HG03103 (cell line): Measurements from ENCODE around the gene LAX1.
"Not testable (repeated sequence)": the region's sequence is repeated elsewhere in the genome, so short reads cannot be mapped to it uniquely, and the experiment has no call there.

ENCODE experiments used
- ATAC-seq: cut with Tn5 transposase; IDR thresholded peaks from one replicate; pipeline ENCODE4 v1.9.1; 2021; ENCODE audit warnings: low read depth; ENCODE audit not compliant: unreplicated experiment

The LAX1 gene

DNA sequence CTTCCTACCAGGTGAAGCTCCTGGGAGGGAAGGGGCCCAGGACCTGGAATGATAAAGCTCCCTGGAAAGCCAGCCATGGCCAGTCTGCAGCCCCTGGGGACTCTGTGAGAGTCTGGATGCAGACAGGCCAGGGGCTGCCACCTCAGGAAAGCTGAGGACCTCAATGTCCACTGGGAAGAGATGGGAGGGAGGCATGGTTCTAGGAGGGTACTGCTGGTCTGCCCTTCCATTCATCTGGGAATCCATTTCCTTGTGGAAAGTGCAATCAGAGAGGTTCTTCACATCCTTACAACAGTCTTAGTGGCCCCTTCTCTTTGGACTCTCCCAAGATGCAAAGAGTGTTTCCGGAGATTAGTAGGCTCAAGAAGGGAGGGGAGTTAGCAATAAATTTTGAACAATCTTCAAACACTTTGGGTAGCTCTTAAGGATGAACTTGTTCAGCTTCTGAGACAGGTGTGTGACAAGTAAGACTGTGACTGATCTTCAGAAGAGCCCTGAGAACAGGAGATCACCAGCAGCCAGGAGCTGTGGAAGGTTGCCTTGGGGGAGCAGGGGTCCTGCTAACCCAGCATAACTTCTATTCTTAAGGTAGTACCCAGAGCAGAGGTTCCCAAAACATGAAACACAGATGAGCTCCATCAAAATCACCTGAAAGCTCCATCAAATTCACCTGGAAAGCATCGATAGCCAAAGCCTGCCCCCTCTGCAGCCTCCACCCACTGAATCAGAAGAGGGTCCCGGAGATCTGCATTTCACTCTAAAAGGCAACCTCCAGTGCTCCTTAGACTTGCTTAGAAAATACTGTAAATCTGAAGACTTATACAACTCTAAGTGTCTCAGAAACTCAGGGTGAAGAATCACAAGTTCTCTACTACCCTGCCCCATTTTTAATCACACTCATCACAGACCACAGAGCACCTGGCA is 616 bp upstream of the LAX1 start:
- peak; percentile 16 for ATAC-seq

- no peak for ATAC-seq
Measured at GRCh38 chr1:203768256-203768655, 3.3 kb downstream of the LAX1 start.

GRCh38 chr1:203769505-203770343 is 4.7 kb downstream of the LAX1 start:
- no peak for ATAC-seq

GRCh38 chr1:203771901-203772301 is 6.9 kb downstream of the LAX1 start:
- ATAC-seq = no peak

- no peak for ATAC-seq
Measured at GRCh38 chr1:203772836-203773235, 7.9 kb downstream of the LAX1 start.

DNA sequence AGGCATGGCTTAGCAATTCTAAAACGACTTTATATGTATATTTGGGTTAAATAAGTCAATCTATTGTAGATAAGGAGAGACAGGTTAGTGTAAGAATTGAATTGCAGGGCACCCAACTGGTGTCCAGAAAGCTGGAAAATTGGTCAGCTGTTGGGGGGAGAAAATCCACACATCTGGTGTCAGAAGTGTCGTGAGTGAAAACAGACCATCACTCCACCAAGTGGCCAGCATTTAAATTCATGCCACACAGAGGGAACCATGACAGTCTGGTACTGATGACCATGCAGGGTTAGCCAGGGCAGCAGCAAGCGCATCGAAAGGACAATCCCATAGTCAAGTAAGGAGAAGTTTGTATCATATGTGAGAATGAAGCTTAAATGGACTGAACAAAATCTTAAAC is 11.7 kb downstream of the LAX1 start:
- no peak for ATAC-seq

DNA sequence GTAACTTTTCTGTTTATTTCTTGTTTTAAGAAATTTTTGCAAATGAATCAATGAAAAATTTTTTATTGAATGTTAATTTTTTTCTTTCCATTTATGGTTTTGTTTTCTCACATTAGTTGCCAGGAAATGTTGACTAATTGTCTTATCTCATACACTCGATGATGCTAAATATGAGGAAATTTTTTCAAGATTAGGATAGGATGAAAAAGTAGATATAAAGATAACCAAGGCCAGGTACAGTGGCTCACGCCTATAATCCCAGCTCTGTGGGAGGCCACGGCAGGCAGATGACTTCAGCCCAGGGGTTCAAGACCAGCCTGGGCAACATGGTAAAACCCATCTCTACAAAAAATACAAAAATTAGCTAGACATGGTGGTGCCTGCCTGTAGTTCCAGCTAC is 12.6 kb downstream of the LAX1 start:
- no peak for ATAC-seq

- ATAC-seq = no peak
Measured at GRCh38 chr1:203778146-203778545, 13.2 kb downstream of the LAX1 start.

DNA sequence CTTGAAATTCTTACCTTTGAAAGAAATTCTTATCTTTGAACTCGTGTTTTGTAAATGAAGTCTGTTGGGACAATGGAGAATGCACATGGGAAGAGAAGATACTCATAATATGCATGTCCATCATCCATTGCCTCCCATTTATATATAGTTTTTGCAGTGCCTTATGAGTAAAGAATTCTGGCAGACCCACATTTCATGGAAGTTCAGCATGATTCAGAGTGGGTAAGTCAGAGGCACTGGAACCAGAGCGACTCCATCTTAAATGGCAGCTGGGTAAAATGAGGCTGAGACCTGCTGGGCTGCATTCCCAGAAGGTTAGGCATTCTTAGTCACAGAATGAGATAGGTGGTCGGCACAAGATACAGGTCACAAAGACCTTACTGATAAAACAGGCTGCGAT is 13.8 kb downstream of the LAX1 start:
- no peak for ATAC-seq

DNA sequence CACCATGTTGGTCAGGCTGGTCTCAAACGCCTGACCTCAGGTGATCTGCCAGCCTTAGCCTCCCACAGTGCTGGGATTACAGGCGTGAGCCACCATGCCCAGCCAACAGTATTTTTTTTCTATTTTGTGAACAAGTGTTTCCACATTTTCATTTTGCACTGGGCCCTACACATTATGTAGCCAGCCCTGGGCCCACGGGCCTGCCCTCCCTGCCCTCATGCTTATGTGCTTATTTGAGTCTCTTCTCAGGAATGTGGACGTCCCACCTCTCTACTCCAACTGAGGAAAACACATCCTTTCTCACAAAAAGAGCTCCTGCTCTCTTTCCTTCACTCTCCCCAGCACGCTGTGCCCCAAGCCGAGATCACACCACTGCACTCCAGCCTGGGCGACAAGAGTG is 17.0 kb downstream of the LAX1 start:
- ATAC-seq = no peak

DNA sequence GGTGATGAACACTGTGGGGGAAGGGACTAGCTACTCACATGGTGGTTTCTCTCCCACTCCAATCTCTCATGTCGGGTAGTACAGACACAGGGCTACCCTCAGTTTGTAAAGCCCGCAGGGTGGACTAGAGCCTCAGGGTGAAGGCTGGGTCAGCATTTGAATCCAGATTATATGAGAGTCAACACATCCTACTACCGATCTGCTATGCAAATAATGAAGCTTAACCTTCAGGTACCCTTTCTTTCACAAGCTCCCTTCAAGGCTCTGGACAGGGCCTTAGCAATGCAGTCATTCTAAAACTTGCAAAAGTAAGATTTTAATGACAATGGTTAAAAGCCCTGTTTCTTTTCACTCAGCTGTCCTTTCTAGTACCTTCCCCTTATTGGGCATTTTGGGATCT is 25.0 kb downstream of the LAX1 start:
- ATAC-seq = no peak

DNA sequence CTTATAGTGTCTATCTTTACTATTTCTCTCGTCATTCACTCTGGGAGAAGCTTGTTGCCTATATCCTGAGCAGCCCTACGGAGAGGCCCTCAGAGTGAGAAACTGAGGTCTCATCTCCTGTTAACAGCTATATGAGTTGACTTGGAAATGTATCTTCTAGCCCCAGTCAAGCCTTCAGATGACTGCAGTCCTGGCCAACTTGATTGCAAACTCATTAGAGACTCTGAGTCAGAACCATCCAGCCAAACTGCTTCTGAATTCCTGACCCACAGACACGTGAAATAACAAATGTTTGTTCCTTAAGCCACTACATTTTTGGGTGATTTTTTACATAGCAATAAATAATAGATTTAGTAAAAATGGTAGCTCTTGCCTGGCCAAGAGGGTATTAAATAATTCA is 26.5 kb downstream of the LAX1 start:
- no peak for ATAC-seq

DNA sequence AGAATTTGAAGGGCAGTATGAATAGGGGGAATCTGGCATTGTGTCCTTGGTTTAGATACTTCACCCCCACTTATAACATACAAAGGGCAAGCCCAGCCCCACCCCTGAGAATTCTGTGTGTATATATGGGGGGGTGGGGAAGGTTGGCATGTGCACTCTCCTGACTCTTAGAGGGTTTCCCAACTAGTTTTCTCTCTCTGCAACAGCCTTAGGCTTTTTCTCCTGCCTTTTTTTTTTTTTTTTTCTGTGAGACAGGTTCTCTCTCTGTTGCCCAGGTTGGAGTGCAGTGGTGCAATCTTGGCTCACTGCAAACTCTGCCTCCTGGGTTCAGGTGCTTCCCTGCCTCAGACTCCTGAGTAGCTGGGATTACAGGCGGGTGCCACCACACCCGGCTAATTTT is 27.5 kb downstream of the LAX1 start:
- ATAC-seq = no peak

DNA sequence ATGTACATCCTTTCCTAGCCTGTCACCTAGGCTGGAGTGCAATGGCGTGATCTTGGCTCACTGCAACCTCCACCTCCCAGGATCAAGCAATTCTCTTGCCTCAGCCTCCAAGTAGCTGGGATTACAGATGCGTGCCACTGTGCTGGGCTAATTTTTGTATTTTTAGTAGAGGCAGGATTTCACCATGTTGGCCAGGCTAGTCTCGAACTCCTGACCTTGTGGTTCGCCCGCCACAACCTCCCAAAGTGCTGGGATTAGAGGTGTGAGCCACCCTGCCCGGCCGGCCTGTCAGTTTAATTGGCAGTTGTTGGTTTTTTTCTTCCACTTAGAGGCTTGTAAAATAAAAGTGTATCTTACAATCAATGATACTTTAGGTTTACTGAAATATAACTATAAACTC is 28.6 kb downstream of the LAX1 start:
- ATAC-seq = not testable (repeated sequence)

DNA sequence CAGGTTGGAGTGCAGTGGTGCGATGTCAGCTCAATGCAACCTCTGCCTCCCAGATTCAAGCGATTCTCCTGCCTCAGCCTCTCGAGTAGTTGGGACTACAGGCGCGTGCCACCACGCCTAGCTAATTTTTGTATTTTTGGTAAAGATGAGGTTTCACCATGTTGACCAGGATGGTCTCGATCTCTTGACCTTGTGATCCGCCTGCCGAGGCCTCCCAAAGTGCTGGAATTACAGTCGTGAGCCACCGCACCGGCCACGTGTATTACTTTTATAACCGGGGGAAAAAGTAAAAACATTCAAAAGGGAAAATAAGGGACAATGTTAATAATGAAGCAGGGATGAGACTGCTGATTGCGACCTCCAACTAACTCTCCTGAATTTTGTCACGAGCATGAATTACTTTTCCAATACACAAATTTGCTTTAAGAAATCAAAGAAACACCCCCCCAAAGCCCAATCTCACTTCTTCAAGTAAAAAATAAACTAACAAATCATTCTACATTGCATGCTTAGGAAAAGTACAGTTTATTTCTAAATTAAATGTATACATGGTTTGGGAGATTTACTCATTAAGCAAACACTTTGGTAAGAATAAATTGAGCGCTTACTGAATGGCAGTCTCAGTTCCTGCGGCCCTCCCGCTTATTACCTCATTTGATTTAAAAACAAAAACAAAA is 29.9 kb downstream of the LAX1 start:
- no peak for ATAC-seq

DNA sequence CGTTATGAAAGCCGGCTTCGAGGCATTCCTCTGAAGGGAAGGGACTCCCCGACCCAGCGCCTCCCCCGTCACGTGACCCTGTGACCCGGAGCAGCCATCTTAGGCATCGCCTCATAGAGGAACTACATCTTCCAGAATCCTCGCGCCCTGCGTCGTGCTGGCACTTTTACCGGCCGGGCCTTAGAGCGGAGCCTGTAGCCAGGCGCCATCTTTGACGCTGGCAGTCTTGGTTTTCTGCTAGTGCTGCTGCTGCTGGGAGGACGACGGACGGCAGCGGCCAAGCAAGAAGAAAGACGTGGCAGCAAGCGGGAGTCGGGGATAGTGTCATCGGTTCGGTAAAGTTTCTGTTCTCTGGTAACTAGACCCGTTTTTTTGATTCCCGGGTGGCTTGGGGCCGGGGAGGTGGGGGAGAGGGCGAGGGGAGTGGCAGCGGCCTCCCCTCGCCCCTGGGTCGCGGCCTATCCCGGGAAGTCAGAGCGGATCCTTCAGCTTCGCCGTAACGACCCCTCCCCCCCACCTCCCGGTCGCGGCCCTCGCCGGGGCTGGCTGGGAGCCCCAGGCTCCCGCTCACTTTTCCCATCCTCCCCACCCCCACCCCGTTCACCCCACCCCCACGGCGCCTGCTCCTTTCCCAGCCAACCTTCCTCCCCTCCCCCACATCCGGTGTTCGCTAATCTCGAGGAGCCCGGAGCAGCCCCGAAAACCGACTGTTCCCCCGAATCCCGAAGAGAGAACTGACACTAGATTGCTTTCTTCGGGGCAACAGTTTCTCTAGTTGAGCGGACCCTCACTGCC is 30.7 kb downstream of the LAX1 start, which contains the start of the genes ZBED6 and ZC3H11A:
Gene ZBED6 (plus strand): TSS at position 183 of the 795 bp plus-strand sequence. CDS start 1,900 bp downstream, outside the sequence.
Gene ZC3H11A (plus strand): TSS at position 183 of the 795 bp plus-strand sequence. CDS start 21,448 bp downstream, outside the sequence.
- peak; percentile 97 for ATAC-seq

- no peak for ATAC-seq
Measured at GRCh38 chr1:203796236-203796605, 31.2 kb downstream of the LAX1 start.

GRCh38 chr1:203797216-203797615 is 32.2 kb downstream of the LAX1 start:
- no peak for ATAC-seq

GRCh38 chr1:203797948-203798655 is 33.1 kb downstream of the LAX1 start:
- ATAC-seq = no peak
